Stimulated activated CD8-positive, alpha-beta memory T cell treated with anti-CD3 and anti-CD28 coated beads, Interleukin-15, amount 100 ng/mL, for 24 hours (primary cell): ENCODE results near the gene BMP2K.
"Not testable (repeated sequence)": the region's sequence is repeated elsewhere in the genome, so short reads cannot be mapped to it uniquely, and the experiment has no call there.

ENCODE experiments used
- DNase-seq: peaks from one replicate; pipeline ENCODE4 v3.0.0-alpha.2; 2020; ENCODE audit warnings: low read depth

The BMP2K gene

GRCh38 chr4:78864405-78865024, 88.4 kb downstream of the BMP2K start:
- DNase-seq: no peak

- no peak for DNase-seq
Observed at GRCh38 chr4:78865451-78865850, 89.3 kb downstream of the BMP2K start.

GRCh38 chr4:78868712-78869111, 92.6 kb downstream of the BMP2K start:
- not testable (repeated sequence) for DNase-seq

GRCh38 chr4:78870056-78870455, 93.9 kb downstream of the BMP2K start:
- DNase-seq: no peak

- no peak for DNase-seq
Observed at GRCh38 chr4:78876568-78877320, 100.6 kb downstream of the BMP2K start.

- DNase-seq: no peak
Observed at GRCh38 chr4:78878031-78878430, 101.9 kb downstream of the BMP2K start.

GRCh38 chr4:78880874-78881492, 104.8 kb downstream of the BMP2K start:
- no peak for DNase-seq

GRCh38 chr4:78885598-78885997, 109.4 kb downstream of the BMP2K start:
- no peak for DNase-seq

- DNase-seq: no peak
Observed at GRCh38 chr4:78889955-78890354, 113.8 kb downstream of the BMP2K start.

- DNase-seq: no peak
Observed at GRCh38 chr4:78899302-78899701, 123.2 kb downstream of the BMP2K start.

- no peak for DNase-seq
Observed at GRCh38 chr4:78901882-78902281, 125.7 kb downstream of the BMP2K start.

GRCh38 chr4:78902298-78902697, 126.1 kb downstream of the BMP2K start:
- no peak for DNase-seq

- no peak for DNase-seq
Observed at GRCh38 chr4:78904143-78904542, 128.0 kb downstream of the BMP2K start.

- no peak for DNase-seq
Observed at GRCh38 chr4:78907638-78908037, 131.5 kb downstream of the BMP2K start.

GRCh38 chr4:78908974-78909373, 132.8 kb downstream of the BMP2K start:
- not testable (repeated sequence) for DNase-seq

- no peak for DNase-seq
Observed at GRCh38 chr4:78910612-78911011, 134.5 kb downstream of the BMP2K start.

- no peak for DNase-seq
Observed at GRCh38 chr4:78922207-78922606, 146.1 kb downstream of the BMP2K start.

- no peak for DNase-seq
Observed at GRCh38 chr4:78923464-78924312, 147.5 kb downstream of the BMP2K start.

GRCh38 chr4:78926826-78927225, 150.7 kb downstream of the BMP2K start:
- no peak for DNase-seq

GRCh38 chr4:78928835-78929234, 152.7 kb downstream of the BMP2K start:
- no peak for DNase-seq

GRCh38 chr4:78930016-78930629, 154.0 kb downstream of the BMP2K start:
- DNase-seq: no peak

- DNase-seq: no peak
Observed at GRCh38 chr4:78936989-78937388, 160.8 kb downstream of the BMP2K start.
